Measurements from ENCODE around the gene MTREX. TPM values are rescaled to one million over a fixed set of nuclear protein-coding genes. Genes with fewer than 3 reads are reported as not detected.
"Not testable (repeated sequence)": the region's sequence is repeated elsewhere in the genome, so short reads cannot be mapped to it uniquely, and the experiment has no call there.

Gene MTREX
- total and polyA plus RNA-seq, 4 donors = 10.0 to 43.8 (median 23.7) TPM

- TF ChIP-seq ZBTB33 (IDR thresholded peaks at IDR 0.05) (no peak), MAX (IDR thresholded peaks at IDR 0.05) (no peak), SP1 (IDR thresholded peaks at IDR 0.05) (no peak)
Observed at GRCh38 chr5:55316837-55317236, 9.0 kb downstream of the MTREX start (continued).

GRCh38 chr5:55318237-55318636 is 10.4 kb downstream of the MTREX start:
- H3K36me3 ChIP-seq (ENCODE audit: control insufficient read depth in 4 of 4, insufficient read depth in 3 of 4, low read depth in 1 of 4, low read length in 3 of 4); H3K27ac ChIP-seq (ENCODE audit: low read depth in 1 of 2, low read length in 2 of 2); H3K9me3 ChIP-seq (ENCODE audit: control insufficient read depth in 4 of 4, low read length in 3 of 4); H3K9ac ChIP-seq (ENCODE audit: low read depth in 1 of 2, low read length in 2 of 2); DNase-seq (ENCODE audit: low spot score); H3K27me3 ChIP-seq (ENCODE audit: control insufficient read depth in 4 of 4, insufficient read depth in 4 of 4, low read length in 3 of 4); H3K4me3 ChIP-seq (ENCODE audit: low read depth in 1 of 3, low read length in 3 of 3): not testable (repeated sequence)
- peaks cover 0 to 17% (median 3%) of the 10 kb centered on the region in 4 donors for H3K4me1 ChIP-seq (ENCODE audit: control insufficient read depth in 4 of 4, insufficient read depth in 4 of 4, low read length in 3 of 4)
- 92% methylated on average over 4 of the region's 4 CpGs for WGBS

GRCh38 chr5:55319491-55319890 is 11.7 kb downstream of the MTREX start:
- Histone ChIP-seq H3K4me3 (ENCODE audit: low read depth in 1 of 3, low read length in 3 of 3) (no peak overlapping the region), H3K4me1 (ENCODE audit: control insufficient read depth in 4 of 4, insufficient read depth in 4 of 4, low read length in 3 of 4) (peaks cover 0 to 14% (median 2%) of the 10 kb centered on the region in 4 donors), H3K9me3 (ENCODE audit: control insufficient read depth in 4 of 4, low read length in 3 of 4) (no peaks in the 10 kb centered on the region), H3K27ac (ENCODE audit: low read depth in 1 of 2, low read length in 2 of 2) (no peak overlapping the region), H3K36me3 (ENCODE audit: control insufficient read depth in 4 of 4, insufficient read depth in 3 of 4, low read depth in 1 of 4, low read length in 3 of 4) (no peaks in the 10 kb centered on the region), H3K27me3 (ENCODE audit: control insufficient read depth in 4 of 4, insufficient read depth in 4 of 4, low read length in 3 of 4) (no peaks in the 10 kb centered on the region), H3K9ac (ENCODE audit: low read depth in 1 of 2, low read length in 2 of 2) (no peak overlapping the region)
- WGBS = 95% methylated on average over 1 of the region's 1 CpG
- TF ChIP-seq ATF3 (IDR thresholded peaks at IDR 0.05) (no peak), HNF4A (conservative IDR thresholded peaks at IDR 0.05) (no peak), FOXA1 (IDR thresholded peaks at IDR 0.05) (no peak), JUND (IDR thresholded peaks at IDR 0.05) (no peak), MAX (IDR thresholded peaks at IDR 0.05) (no peak), SP1 (IDR thresholded peaks at IDR 0.05) (no peak), RAD21 (IDR thresholded peaks at IDR 0.05) (no peak), RXRA (IDR thresholded peaks at IDR 0.05) (no peak), HNF4G (IDR thresholded peaks at IDR 0.05) (no peak), ZBTB33 (IDR thresholded peaks at IDR 0.05) (no peak)
- no peak for DNase-seq (ENCODE audit: low spot score)

GRCh38 chr5:55320571-55320970 is 12.8 kb downstream of the MTREX start:
- H3K4me1 ChIP-seq (ENCODE audit: control insufficient read depth in 4 of 4, insufficient read depth in 4 of 4, low read length in 3 of 4) = peaks cover 0 to 14% (median 2%) of the 10 kb centered on the region in 4 donors
- H3K36me3 ChIP-seq (ENCODE audit: control insufficient read depth in 4 of 4, insufficient read depth in 3 of 4, low read depth in 1 of 4, low read length in 3 of 4) = no peaks in the 10 kb centered on the region
- H3K27me3 ChIP-seq (ENCODE audit: control insufficient read depth in 4 of 4, insufficient read depth in 4 of 4, low read length in 3 of 4) = no peaks in the 10 kb centered on the region
- no peak overlapping the region for H3K4me3 ChIP-seq (ENCODE audit: low read depth in 1 of 3, low read length in 3 of 3)
- DNase-seq (ENCODE audit: low spot score) = no peak
- 80% methylated on average over 4 of the region's 4 CpGs for WGBS
- no peak overlapping the region for H3K27ac ChIP-seq (ENCODE audit: low read depth in 1 of 2, low read length in 2 of 2)
- H3K9ac ChIP-seq (ENCODE audit: low read depth in 1 of 2, low read length in 2 of 2) = no peak overlapping the region
- H3K9me3 ChIP-seq (ENCODE audit: control insufficient read depth in 4 of 4, low read length in 3 of 4) = no peaks in the 10 kb centered on the region
- TF ChIP-seq ATF3 (IDR thresholded peaks at IDR 0.05) = no peak
- no peak for TF ChIP-seq REST (IDR thresholded peaks at IDR 0.05)
- no peak for TF ChIP-seq JUND (IDR thresholded peaks at IDR 0.05)
- no peak for TF ChIP-seq CTCF (IDR thresholded peaks at IDR 0.05; ENCODE audit: low read depth, low read length, missing input control)
- TF ChIP-seq YY1 (IDR thresholded peaks at IDR 0.05) = no peak
- TF ChIP-seq HNF4G (IDR thresholded peaks at IDR 0.05) = no peak
- no peak for TF ChIP-seq FOXA2 (IDR thresholded peaks at IDR 0.05)
- TF ChIP-seq NR2F2 (IDR thresholded peaks at IDR 0.05) = no peak
- no peak for TF ChIP-seq RXRA (IDR thresholded peaks at IDR 0.05)
- TF ChIP-seq RAD21 (IDR thresholded peaks at IDR 0.05) = no peak
- TF ChIP-seq SP1 (IDR thresholded peaks at IDR 0.05) = no peak

Measured in liver (tissue), 9 donors.